Measurements from ENCODE around the gene TMEM209.
"Not testable (repeated sequence)": the region's sequence is repeated elsewhere in the genome, so short reads cannot be mapped to it uniquely, and the experiment has no call there.

Gene TMEM209

GRCh38 chr7:130162196-130162595 is 43.0 kb downstream of the TMEM209 start:
- no peak for DNase-seq (ENCODE audit: low read depth)

DNA sequence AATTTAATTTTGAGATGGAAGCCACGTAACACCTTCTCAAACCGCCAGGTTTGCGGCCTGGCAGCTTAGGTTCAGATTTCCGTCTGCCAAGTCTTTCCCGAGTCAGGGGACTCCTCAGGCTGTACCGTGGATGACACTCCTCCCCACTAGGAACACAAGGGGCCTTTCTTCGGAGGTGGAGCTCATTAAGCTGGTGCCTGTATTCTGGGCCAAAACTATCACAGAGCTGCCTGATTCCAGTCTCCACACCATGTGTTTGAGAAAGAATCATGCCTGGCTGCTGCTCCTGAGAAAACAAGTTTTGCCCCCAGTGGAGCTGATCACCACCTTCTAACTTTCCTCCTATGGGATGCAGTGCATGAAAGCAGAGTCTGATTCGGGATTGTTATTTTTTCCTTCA is 44.8 kb downstream of the TMEM209 start:
- DNase-seq (ENCODE audit: low read depth) = no peak

DNA sequence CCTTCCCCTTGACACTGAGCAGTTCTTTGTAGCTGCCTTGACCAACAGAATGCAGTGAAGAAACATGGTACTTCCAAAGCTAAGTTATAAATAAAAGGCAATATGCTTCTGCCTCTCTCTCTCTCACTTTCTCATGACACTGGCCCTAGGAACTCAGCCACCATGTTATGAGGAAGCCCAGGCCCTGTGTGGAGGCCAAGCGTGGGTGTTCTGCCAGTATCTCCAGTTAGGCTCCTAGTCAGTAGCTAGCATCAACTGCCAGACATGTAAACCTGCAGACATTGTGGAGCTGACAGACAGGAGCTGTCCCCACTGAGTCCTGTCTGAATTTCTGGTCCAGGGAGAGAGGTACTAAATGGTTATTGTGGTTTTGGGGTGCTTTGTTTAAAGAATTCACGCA is 45.2 kb downstream of the TMEM209 start:
- DNase-seq (ENCODE audit: low read depth) = no peak

DNA sequence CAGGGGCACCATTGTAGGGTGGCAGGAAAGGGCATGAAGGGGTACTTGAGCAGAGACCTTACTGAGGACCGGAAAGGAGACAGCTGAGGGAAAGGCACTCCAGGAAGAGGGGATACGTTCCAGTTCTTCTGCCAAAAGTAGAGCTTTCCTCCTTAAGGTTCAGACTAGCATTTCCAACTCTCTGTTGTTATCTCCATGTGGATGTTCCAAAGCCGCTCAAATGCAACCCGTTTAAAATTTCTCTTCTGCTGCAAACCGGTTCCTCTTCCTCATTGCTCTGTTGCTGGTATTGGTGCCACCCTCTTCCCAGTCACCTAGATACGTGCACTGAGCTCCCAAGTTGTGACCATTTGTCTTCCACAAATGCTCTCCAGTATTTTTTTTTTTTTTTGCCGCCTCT is 47.5 kb downstream of the TMEM209 start:
- DNase-seq (ENCODE audit: low read depth) = no peak

- no peak for DNase-seq (ENCODE audit: low read depth)
Observed at GRCh38 chr7:130156140-130156539, 49.1 kb downstream of the TMEM209 start.

GRCh38 chr7:130154501-130155317 is 50.5 kb downstream of the TMEM209 start:
- no peak for DNase-seq (ENCODE audit: low read depth)

- no peak for DNase-seq (ENCODE audit: low read depth)
Observed at GRCh38 chr7:130154131-130154500, 51.1 kb downstream of the TMEM209 start.

GRCh38 chr7:130153211-130153908 is 51.8 kb downstream of the TMEM209 start:
- DNase-seq (ENCODE audit: low read depth) = no peak

- no peak for DNase-seq (ENCODE audit: low read depth)
Observed at GRCh38 chr7:130152493-130153210, 52.6 kb downstream of the TMEM209 start.

DNA sequence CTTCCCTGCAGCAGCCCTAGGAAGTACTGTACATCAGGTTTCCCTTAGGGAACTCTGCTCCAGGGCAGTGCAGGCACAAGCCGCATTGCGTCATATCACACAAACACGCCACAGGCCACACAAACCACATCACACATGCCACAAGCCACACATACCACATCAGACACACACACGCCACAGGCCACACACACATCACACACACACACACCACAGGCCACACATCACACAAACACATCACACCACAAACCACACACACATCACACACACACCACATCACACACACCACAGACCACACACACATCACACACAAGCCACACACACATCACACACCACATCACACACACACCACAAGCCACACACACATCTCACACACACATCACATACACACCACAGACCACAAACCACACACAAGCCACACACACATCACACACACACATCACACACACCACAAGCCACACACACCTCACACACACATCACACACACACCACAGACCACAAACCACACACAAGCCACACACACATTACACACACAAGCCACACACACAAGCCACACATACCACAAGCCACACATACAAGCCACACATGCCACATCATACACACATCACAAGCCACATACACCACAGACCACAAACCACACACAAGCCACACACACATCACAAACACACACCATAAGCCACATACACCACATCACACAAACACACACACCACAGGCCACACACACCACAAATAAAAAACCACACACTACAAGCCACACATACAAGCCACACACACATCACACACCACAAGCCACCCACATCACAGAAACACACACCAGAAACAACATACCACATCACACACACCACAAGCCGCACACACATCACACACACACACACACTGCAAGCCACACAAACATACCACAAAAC is 53.4 kb downstream of the TMEM209 start:
- DNase-seq (ENCODE audit: low read depth) = no peak

DNA sequence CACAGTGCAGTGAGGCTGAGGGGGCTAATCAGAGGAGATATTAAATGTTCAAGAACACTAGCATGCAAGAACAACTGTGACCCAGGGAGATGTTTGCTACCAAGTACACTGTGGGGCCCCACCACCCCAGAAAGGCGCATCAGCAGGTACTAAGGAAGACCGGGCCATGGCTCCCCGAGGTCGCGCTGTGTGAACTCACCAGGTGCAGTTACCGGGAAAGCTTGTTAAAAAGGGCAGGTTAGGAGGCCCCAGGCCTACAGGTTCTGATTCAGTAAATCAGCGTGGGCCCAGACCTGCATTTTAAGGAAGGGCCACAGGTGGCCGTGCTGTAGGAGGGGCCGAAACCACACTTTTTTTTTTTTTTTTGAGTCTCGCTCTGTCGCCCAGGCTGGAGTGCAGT is 54.6 kb downstream of the TMEM209 start:
- DNase-seq (ENCODE audit: low read depth) = no peak

DNA sequence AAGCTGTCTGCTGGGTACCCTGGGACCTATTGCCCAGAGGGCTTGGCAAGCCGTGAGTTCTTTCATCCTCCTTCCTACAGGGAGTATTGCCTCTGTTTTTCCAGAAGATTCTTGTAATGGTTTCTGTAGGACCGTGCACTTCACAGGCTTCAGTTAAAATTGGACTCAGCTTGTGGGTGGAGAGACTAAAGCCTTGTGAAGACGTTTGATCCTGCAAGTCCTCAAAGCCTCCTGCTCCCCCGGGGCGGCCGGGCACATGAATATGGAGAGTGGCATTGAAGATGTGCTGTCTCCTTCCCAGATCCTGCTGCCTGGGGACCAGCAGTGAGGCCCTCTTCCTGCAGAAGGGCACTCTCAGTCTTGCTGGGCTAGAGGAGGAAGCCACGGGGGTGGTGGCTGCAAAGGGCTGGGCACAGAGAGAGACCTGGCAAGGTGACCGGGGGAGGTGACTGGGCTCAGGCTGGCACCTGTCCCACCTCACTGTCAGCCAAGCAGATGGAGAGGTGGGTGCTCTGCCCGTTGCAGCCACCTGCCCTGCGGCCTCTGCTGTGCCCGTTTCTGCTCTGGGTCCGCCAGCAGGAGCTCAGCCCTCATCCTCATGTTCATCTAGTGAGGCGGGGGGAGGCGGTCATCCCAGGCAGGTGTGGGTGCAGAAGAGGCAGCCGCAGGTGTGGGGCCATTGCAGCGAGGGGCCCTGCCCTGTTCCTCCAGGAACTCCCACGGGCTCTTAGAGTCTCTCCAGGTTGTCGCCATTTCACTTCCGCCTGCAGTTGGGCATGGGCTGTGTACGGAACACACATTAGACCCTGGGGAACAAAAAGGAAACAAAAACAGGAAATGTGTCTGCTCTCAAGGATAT is 55.7 kb downstream of the TMEM209 start:
- no peak for DNase-seq (ENCODE audit: low read depth)

DNA sequence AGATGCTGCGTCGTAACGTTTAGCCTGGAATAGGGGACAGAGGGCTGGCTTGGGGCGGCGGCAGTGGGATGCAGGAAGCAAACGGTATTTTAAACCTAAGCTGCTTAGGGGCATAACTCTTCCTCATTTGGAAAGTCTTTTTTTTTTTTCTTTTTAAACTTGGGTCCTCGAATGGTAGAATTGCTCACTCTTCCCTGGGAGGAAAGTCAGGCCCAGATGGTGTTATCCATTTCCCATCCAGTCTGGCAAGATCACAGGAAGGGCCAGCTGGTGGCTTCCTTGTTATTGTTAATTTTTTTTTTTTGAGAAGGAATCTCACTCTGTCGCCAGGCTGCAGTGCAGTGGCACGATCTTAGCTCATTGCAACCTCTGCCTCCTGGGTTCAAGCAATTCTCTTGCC is 56.6 kb downstream of the TMEM209 start:
- no peak for DNase-seq (ENCODE audit: low read depth)

DNA sequence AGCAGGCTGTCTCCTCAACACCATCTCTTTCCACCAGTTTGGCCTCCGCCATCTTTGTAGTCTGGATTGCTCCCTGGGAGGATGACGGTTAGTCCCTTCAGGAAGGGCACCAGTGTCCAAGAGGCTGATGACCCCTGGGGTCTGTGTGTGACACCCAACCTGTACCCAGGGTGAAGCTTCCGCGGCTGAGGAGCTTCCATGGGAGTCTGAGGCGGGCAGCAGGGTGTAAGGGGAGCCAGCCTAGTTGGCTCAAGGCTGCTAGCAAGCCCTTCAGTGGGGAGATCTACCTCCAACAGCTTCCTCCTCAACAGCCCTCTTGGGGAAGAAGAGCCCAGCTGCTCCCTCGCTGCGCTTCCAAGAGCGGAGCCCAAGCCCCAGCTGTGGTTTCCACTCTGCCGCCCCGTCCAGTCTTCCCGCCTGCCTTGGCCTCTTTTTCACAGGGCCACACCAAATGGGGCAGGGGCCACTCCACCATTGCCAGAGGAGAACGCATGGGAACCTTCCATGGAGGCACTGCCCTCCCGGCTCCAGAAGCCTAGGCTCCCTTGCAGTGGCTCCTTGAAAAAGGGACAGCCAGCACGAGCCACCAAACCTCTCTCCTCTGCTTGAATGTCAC is 57.4 kb downstream of the TMEM209 start:
- no peak for DNase-seq (ENCODE audit: low read depth)

DNA sequence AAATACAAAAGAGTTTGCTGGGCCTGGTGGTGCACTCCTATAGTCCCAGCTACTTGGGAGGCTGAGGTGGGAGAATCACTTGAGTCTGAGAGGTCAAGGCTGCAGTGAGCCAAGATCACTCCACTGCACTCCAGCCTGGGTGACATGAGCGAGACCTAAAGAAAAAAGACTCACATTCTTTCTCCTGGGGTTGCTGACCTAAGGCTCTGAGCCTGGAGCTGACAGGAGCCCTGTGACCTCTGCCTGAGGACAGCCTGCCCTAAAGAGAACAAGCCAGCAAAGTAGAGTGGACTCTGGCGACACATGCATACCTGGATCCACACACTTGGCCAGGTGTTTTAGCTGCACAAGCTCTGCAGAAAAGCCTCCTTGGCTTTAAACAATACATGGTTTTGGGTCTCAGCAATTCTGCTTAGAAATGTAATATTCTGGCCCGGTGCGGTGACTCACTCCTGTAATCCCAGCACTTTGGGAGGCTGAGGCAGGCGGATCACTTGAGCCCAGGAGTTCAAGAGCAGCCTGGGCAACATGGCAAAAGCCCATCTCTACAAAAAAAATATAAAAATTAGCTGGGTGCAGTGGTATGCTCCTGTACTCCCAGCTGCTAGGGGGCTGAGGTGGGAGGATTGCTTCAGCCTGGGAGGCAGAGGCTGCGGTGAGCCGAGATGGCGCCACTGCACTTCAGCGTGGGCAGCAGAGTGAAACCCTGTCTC is 58.4 kb downstream of the TMEM209 start:
- DNase-seq (ENCODE audit: low read depth) = no peak

DNA sequence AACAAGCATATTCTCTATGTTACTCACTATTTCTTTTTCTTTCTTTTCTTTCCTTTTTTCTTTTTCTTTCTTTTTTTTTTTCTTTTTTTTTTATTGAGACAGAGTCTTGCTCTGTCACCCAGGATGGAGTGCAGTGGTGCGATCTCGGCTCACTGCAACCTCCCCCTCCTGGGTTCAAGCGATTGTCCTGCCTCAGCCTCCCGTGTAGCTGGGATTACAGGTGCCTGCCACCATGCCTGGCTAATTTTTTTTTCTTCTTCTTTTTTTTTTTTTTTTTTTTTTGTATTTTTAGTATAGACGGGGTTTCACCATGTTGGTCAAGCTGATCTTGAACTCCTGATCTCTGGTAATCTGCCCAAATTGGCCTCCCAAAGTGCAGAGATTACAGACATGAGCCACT is 59.1 kb downstream of the TMEM209 start:
- not testable (repeated sequence) for DNase-seq (ENCODE audit: low read depth)

DNA sequence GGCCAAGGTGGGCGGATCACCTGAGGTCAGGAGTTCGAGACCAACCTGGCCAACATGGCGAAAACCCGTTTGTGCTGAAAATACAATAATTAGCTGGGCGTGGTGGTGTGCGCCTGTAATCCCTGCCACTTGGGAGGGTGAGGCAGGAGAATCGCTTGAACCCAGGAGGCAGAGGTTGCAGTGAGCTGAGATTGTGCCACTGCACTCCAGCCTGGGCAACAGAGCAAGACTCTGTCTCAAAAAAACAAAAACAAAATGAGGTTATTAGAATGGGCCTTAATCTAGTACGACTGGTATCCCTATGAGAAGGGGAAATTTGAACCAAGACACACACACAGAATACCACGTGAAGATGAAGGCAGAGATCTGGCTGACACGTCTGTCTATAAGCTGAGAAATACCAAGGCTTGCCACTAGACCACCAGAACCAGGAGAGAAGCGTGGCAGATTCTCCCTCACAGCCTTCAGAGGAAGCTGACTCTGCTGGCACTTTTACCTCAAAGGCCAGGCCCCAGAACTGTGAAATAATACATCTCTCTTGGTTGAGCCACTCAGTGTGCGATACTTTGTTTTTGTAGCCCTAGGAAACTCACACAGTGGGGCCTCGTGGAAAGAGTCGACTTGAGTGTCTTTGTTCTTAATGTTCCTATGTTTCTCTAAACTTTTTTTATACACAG is 59.6 kb downstream of the TMEM209 start:
- DNase-seq (ENCODE audit: low read depth) = no peak

GRCh38 chr7:130144312-130145171 is 60.7 kb downstream of the TMEM209 start:
- no peak for DNase-seq (ENCODE audit: low read depth)

DNA sequence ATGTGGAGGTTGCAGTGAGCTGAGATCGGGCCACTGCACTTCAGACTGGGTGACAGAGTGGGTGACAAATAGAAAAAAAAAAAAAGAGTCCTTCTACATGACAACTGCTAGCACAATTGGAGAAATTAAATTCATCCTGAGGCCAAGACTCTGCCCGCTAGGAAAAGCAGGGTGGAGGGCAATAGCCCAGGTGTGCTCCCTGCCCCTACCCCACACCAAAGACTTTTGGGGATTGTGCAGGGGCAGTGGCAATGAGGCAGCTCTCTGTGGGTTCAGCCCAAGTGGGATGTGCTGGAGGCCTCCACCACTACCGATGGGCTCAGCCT is 61.3 kb downstream of the TMEM209 start:
- no peak for DNase-seq (ENCODE audit: low read depth)

Data from stimulated activated CD4-positive, alpha-beta T cell treated with anti-CD3 and anti-CD28 coated beads, Interleukin-2, amount 100 ng/mL, for 4 hours (primary cell).